Spleen (tissue), 10 donors: ENCODE data around the gene ASF1A. TPM values are rescaled to one million over a fixed set of nuclear protein-coding genes. Genes with fewer than 3 reads are reported as not detected.

ENCODE experiments used
- polyA plus RNA-seq, 3 donors: library from polyadenylated mRNA; stranded (reverse); fragments of 200-250 nt; gene quantifications; one replicate each; pipeline ENCODE4 v1.2.1, GENCODE V29; 2013
- total RNA-seq, 7 donors: library from RNA; depleted of rRNA in 3 of 7; stranded (reverse); fragments of >200 nt in 3 of 7; fragmentation: NEBNext Ultra II Directional in 4 of 7; extraction: Animal tissue kit (Norgen Biotek cat#: 25700) in 4 of 7; gene quantifications; one replicate each; pipeline versions ENCODE4 v1.1.0 to v1.2.1, GENCODE V29; 2016 to 2021
- donor health status: healthy with polysubstance abuse.
- donor health status: DM: no; HTN: no; CAD: no; lungs with moderate emphysema.
- donor health status: DM: no; HTN: no; CAD: no.
- donor health status: Bipolar disorder and iron deficiency.
- donor health status: healthy.
- donor health status: DM: no; HTN: no; CAD: no.
- donor health status: DM: yes; HTN: yes; CAD: no.

The ASF1A gene
- total and polyA plus RNA-seq, 10 donors = 16.3 to 27.2 (median 17.2) TPM

Other genes starting within 250 kb of the ASF1A start
- gene CEP85L, start 242.6 kb upstream of the ASF1A start, total RNA-seq = 10 to 100 TPM; 26.0 to 46.5 (median 33.4) TPM
- gene CEP85L, start 242.6 kb upstream of the ASF1A start, polyA plus RNA-seq = 1 to 10 TPM; 6.3 to 8.2 (median 6.6) TPM
- gene MCM9, start 41.0 kb downstream of the ASF1A start, total RNA-seq = 10 to 100 TPM; 20.0 to 33.6 (median 24.3) TPM
- 1 to 10 TPM; 3.7 to 5.1 (median 4.5) TPM for gene MCM9, start 41.0 kb downstream of the ASF1A start, polyA plus RNA-seq
- gene FAM184A, start 184.5 kb downstream of the ASF1A start, total RNA-seq = 1 to 10 TPM in 5 of 7 donors, under 1 TPM in 2; 0.66 to 1.9 (median 1.0) TPM
- gene FAM184A, start 184.5 kb downstream of the ASF1A start, polyA plus RNA-seq = 1 to 10 TPM; 1.0 to 2.0 (median 1.3) TPM